PC-9 (cell line): ENCODE data around the gene RHBDD3.

Source experiments
- CTCF ChIP-seq: fragments of 200-600 bp; sonication (generic); conservative IDR thresholded peaks from 2 replicates; pipeline ENCODE4 v1.6.1; 2017; ENCODE audit warnings: mixed run types, antibody characterized with exemption, mild to moderate bottlenecking, moderate library complexity
- EZH2 ChIP-seq: fragments of 200-600 bp; sonication (generic); IDR thresholded peaks from 2 replicates; pipeline ENCODE4 v1.8.0; 2017; ENCODE audit warnings: antibody characterized with exemption, low read depth

- TF ChIP-seq CTCF (no peak), EZH2 (no peak)
These were observed 23.4 kb upstream of the RHBDD3 start for GRCh38 chr22:29291215-29291614.
